ENCODE measurements around the gene MRPS34.

MRPS34 gene

DNA sequence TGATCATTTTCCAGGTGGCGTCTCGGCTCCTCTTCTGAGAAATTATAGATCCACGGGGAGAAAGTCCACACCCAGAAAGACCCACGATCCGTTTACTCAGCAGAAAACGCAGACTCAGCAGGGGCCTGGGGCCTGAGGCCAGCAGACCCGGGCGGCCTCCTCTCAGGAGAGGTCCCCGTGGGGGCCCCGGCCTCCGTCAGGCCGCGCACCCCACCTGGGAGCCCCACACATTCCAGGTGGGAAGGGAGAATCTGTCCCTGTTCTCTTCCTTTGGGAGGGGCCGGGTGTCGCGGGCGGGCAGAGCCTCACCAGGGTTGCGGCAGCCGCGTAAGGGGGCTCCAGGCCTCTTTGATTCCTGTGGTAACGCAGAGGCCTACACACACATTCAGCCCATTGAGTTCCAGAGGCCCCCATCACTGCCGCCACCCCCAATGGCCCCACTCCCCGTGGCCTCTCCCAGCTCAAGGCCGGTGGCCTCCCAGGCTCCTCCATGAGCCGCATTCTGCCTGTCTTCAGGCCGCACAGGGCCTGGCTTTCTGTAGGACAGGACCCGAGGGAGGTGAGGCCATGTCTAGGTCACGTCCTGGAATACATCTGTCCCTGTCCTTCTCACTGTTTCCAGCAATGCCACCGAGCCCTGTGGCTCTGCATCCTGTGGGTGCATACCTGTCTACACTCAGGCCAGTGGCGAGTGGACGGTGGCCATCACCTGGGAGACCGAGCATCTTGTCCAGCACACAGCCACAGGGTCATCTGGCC, 22.2 kb upstream of the MRPS34 start:
- FAIRE-seq: no peak
- no peak for DNase-seq (ENCODE audit: low spot score)

DNA sequence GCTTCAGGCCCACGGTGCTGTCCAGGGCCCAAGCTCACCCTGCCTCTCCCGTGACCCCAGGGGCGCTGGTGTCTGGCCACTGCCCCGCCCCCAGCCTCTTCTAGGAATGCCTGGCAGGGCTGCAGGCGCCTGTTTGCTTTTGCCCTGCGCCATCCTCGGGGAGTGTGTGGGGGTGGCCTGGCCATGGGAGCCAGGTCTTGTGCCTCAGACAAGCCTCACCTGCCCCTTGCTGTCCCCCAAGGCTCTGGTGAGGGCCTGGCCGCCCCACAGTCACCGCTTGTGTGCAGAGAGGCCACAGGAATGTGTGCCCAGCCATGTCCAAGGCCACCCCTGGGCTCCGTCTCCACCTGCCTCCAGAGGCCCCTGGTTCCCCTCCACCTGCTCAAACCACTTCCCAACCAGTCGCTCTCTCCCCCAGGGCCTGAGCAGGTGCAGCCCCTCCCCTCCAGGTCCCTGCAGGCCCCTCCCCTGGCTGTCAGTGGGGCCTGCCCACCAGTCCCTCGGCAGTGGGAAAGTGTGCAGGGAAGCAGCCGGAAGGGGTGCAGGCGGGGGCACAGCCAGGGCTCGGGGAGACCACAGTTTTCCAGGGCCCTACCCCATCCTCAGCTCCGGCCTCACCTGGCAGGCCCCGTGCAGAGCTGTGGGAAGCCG, 21.4 kb upstream of the MRPS34 start:
- FAIRE-seq: no peak
- DNase-seq (ENCODE audit: low spot score): no peak

DNA sequence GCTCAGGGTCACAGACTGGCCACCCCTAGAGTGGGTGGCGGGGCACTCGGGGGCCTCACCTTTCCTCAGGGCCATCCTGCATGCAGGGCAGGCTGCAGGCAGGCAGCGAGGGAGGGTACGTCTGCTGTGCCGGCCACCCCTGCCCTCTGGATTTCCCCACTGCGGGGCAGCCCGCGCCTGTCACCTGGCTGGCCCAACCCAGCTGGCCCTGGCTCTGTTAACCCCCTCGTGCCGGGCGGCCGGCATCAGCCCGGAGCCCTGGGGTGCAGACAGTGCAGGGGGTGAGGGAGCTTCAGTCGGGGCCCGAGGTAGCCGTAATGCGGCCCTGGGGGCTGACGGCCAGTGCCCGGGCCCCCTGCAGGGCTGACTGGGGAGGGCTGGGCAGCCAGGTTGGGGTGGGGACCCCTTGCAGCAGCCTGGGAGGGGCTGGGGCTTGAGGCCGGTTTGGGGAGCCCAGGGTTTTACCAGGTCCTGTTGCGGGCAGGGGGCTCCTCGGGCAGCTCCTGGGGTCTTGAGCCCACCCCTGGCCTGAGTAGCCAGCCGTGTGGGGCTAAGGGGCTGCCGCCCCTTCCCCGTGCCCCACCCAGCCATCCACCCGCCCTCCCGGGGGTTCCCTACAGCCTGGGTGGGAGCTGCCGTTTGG, 20.8 kb upstream of the MRPS34 start, which contains the start of gene IGFALS:
Gene IGFALS (minus strand): TSS at position 128 of the 643 bp plus-strand sequence. CDS start 53 bp downstream, at position 75.
- FAIRE-seq: no peak
- DNase-seq (ENCODE audit: low spot score): no peak

DNA sequence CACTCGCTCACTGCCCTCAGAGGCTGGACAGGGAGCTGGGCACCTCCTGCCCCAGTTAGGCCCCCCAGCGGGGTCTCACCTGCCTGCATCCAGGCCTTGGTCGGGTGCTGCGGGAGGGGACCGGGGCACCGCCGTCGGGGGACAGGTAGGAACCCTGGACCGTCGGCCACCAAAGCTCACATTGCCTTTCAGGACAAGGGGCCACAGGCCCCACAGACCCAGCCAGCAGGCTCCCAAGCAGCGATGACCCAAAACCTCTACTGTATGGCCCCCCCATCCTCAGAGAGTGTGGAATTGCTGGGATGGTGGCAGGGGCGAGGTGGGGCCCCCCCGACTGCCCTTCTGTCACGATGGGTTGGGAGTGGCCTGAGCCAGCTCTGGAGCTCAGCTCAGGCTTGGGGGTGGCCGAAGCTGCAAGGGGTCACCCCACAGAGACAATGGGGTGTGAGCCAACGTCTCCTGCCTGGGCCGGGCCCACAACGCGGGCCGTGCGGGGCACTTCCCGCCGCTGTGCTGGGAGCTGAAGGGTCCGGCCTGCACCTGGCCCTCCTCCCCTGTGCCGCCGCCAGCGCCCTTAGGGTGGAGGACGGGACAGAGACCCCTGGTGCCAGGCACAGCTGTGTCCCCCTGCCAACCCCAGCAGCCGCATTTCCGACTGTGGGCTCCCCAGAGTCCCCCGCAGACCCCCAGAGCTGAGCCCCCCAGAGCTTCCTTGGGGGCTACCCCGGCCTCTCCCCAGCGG, 20.1 kb upstream of the MRPS34 start:
- no peak for DNase-seq (ENCODE audit: low spot score)

GRCh38 chr16:1791943-1792812, 19.2 kb upstream of the MRPS34 start:
- DNase-seq (ENCODE audit: low spot score) (no peak), FAIRE-seq (no peak)

More for the DNA sequence above, 20.1 kb upstream of the MRPS34 start:
- no peak for FAIRE-seq

- FAIRE-seq (no peak), DNase-seq (ENCODE audit: low spot score) (no peak)
Measured at GRCh38 chr16:1791256-1791942, 18.5 kb upstream of the MRPS34 start.

DNA sequence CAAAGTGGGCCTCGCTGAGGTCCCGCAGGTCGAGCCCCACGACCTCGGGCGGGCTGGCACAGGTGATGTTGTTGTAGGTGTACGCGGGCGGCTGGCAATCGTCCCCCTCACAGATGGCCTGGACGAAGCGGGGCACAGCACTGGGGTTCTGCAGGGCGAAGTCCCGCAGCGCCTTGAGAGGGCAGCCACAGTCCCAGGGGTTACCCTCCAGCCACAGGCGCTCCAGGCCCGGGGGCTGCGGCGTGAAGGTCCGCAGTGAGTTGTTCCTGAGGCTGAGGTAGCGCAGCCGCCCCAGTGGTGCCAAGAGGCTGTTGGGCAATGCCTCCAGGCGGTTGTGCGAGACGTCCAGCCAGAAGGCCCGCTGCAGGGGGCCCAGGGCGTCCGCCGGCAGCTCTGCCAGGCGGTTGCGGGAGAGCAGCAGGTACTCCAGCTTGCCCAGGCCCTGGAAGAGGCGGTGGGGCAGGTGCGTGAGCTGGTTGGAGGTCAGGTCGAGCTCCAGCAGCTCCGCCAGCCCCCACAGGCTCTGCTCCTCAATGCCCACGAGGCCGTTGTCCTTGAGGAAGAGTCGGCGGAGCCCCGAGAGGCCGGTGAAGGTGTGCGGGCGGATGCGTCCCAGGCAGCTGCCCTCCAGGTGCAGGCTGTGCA, 17.8 kb upstream of the MRPS34 start:
- FAIRE-seq (no peak), DNase-seq (ENCODE audit: low spot score) (no peak)

- no peak for FAIRE-seq
Measured at GRCh38 chr16:1790261-1790610, 17.3 kb upstream of the MRPS34 start.

DNA sequence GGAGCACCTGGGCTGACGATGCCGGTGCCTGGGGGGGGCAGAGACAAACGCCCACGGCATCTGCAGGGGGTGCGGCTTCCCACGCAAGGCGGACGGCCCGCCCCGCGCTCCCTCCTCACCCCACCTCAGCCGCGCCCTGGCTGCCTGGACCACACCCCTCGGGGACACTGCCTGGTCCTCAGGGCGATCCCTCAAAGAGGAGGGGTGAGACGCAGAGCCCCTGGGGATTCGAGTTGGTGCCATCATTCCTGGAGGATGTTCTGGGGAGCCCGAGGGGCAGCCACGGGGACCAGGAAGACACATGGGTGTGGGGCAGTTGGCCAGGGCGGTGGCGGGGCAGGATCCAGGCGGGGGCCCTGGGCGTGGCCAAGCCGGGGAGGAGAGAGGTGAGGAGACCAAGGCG, 16.7 kb upstream of the MRPS34 start:
- no peak for DNase-seq (ENCODE audit: low spot score)
- FAIRE-seq: no peak

More at GRCh38 chr16:1790261-1790610, 17.3 kb upstream of the MRPS34 start:
- DNase-seq (ENCODE audit: low spot score): no peak

- FAIRE-seq: no peak
- no peak for DNase-seq (ENCODE audit: low spot score)
Measured at GRCh38 chr16:1788708-1789100, 15.8 kb upstream of the MRPS34 start.

DNA sequence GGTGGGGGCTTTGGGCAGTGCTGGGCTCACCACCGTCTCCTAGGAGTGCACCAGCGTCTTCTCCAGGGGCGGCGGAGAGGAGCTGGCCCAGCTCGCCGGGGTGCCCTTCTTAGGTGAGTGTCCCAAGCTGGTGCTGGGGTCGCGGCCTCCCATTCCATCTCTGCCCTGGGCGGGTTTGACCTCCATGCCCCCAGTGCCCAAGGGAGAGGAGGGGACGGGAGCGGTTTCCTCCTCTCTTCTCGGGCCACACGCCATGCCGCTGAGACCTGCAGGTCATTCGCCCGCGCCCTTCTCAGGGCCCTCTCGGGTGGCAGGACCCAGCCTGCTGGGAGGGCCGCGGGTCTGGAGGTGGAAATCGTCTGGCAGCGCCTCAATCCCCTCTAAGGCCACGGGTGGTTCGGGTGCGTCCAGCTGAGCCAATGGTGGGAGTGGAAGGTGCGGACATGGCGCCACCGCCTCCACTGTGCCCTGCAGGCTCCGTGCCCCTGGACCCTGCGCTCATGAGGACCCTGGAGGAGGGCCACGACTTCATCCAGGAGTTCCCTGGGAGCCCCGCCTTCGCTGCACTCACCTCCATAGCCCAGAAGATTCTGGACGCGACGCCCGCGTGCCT, 15.3 kb upstream of the MRPS34 start:
- DNase-seq (ENCODE audit: low spot score) (no peak), FAIRE-seq (no peak)

DNA sequence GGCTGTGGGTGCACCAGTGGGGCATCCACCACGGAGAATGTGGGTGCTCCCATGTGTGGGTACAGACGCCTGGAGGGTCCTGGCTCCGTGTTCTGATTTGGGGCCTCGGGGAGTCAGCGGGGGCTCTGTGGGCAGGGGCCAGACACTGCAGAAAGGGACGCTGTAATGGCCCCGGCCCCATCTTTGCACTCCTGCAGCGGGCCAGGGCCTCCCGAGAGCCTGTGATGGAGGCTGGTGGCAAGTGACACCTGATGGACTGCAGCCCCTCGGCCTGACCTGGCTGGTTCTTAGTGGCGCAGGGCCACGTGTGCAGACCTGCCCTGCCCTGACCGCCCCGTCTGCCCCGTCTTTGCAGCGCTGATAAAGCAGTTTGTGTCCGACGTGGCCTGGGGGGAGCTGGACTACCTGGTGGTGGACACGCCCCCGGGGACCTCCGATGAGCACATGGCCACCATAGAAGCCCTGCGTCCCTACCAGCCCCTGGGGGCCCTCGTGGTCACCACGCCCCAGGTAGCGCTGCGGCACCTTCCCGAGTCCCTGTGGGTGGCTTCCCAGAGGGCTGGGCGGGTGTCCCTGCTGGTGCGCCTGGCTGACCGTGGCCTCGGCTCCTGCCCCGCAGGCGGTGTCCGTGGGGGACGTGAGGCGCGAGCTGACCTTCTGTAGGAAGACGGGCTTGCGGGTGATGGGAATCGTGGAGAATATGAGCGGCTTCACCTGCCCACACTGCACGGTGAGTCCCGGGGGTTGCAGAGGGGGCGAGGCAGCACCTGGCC, 14.6 kb upstream of the MRPS34 start:
- DNase-seq (ENCODE audit: low spot score) (no peak), FAIRE-seq (no peak)

DNA sequence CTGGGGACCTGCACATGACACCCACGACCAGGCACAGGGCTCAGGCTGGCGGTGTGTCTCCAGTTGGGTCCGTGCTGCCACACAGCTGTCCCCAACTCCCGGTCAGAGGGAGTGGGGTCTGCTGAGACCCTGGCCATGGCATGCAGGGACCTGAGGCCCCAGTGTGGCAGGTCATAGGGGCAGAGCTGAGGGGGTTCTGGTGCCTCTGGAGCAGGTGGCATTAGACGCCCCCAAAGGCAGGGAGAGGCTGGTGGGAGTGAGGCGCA, 14.1 kb upstream of the MRPS34 start:
- no peak for FAIRE-seq
- no peak for DNase-seq (ENCODE audit: low spot score)

DNA sequence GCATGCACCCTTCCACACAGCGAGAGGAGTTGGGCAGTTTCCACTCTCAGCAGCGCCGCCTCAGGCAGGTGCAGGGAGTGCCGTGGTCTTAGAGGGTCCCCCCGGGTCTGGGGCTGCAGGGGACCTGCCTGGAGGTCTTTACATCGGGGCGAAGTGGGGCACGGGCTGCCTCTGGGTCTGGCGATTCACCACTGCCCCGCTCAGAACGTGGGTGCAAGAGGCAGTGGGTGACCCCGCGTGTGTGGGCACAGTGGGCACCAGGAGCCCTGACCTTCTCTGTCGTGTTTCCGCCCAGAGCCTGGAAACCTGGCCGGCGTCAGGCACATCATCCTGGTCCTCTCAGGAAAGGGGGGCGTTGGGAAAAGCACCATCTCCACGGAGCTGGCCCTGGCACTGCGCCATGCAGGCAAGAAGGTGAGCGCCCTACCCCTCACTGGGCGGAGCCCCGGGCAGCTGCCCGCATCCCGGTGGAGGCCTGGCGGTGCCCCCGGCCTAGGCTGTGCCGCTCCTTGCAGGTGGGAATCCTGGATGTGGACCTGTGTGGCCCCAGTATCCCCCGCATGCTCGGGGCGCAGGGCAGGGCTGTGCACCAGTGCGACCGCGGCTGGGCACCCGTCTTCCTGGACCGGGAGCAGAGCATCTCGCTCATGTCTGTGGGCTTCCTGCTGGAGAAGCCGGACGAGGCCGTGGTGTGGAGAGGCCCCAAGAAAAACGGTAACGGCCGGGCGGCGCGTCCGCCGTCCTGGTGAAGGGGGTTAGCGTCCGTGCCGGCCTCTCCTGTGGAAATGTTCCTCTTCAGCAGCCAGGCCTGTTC, 13.5 kb upstream of the MRPS34 start:
- DNase-seq (ENCODE audit: low spot score): no peak
- FAIRE-seq: no peak

GRCh38 chr16:1785846-1786170, 12.9 kb upstream of the MRPS34 start:
- no peak for DNase-seq (ENCODE audit: low spot score)
- no peak for FAIRE-seq

- DNase-seq (ENCODE audit: low spot score): no peak
- FAIRE-seq: no peak
Measured at GRCh38 chr16:1784977-1785845, 12.3 kb upstream of the MRPS34 start.
